A549 treated with GW870086 at 1 μM for 4 hours (cell line): Measurements from ENCODE around the gene EPB41L4A. TPM values are rescaled to one million over a fixed set of nuclear protein-coding genes. Genes with fewer than 3 reads are reported as not detected.

Experiments used
- total RNA-seq: library from RNA; stranded (reverse); fragments of 200-300 nt; extraction: Qiagen RNA extraction; gene quantifications from 5 replicates; pipeline ENCODE4 v1.2.3, GENCODE V29; 2022; ENCODE audit warnings: low read depth

The EPB41L4A gene
- total RNA-seq, result 2.5 to 2.8 TPM (median 2.6 TPM) in 5 replicates

GRCh38 chr5:112419164-112419985 lies at the start of gene EPB41L4A:
TSS of gene EPB41L4A (minus strand) at chr5:112419277. CDS start at chr5:112419039, 238 bp downstream.

